ENCODE results near the gene DNAH8.

The DNAH8 gene

DNA sequence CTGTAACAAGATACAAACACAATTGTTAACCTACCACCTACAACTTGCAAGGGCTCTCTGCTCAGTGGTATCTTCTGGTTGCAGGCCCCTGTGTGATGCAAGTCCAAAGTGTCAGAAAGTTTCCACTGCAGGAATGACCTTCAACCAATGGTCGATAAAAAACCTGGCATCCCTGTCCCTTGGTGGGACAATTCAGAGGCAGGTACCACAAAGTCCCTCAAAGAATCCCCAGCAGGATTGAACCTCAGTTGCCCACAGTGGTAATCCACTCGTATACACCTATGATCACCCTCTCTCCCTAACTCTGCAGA, 28.1 kb upstream of the DNAH8 start:
- H3K79me2 ChIP-seq (ENCODE audit: insufficient read depth, low read depth) = peaks cover 17% of the 10 kb centered on the region
- H3K4me1 ChIP-seq (ENCODE audit: low read depth, poor library complexity, severe bottlenecking) = peaks cover 9% of the 10 kb centered on the region
- H3K36me3 ChIP-seq (ENCODE audit: insufficient read depth) = no peaks in the 10 kb centered on the region
- no peak overlapping the region for H3K4me2 ChIP-seq
- H3K9ac ChIP-seq = no peak overlapping the region
- TF ChIP-seq CTCF (conservative IDR thresholded peaks at IDR 0.05; ENCODE audit: low read depth, low read length) = no peak
- H4K20me1 ChIP-seq (ENCODE audit: insufficient read depth) = no peaks in the 10 kb centered on the region
- no peak overlapping the region for H3K4me3 ChIP-seq (IDR thresholded peaks at IDR 0.05; ENCODE audit: insufficient read depth, low read depth, low read length)
- H3K27me3 ChIP-seq (ENCODE audit: insufficient read depth, low read depth) = no peaks in the 10 kb centered on the region
- no peak overlapping the region for H3K27ac ChIP-seq
- no peak overlapping the region for H2AFZ ChIP-seq (ENCODE audit: low read depth)

DNA sequence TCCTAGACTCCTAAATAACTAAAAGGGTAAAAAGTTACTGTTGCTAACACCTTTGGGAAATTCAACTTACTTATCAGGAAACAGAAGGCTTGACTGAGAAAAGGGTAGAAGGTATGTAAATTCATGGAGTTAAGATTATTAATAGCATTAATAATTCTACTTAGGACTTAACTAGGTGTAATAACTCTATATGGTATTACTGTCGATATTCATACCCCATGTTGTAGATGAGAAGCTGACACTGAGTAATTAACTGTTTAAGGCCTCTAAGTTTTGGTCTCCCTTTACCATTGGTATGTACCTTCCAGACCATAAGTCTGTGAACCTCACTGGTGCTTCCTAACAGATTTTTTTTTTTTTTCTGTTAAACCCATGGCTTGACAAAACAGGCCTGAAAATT, 27.6 kb upstream of the DNAH8 start:
- TF ChIP-seq CTCF (conservative IDR thresholded peaks at IDR 0.05; ENCODE audit: low read depth, low read length) = no peak
- H4K20me1 ChIP-seq (ENCODE audit: insufficient read depth) = no peaks in the 10 kb centered on the region
- H3K4me2 ChIP-seq = no peak overlapping the region
- no peak overlapping the region for H3K9ac ChIP-seq
- no peak overlapping the region for H2AFZ ChIP-seq (ENCODE audit: low read depth)
- peaks cover 9% of the 10 kb centered on the region for H3K4me1 ChIP-seq (ENCODE audit: low read depth, poor library complexity, severe bottlenecking)
- no peaks in the 10 kb centered on the region for H3K27me3 ChIP-seq (ENCODE audit: insufficient read depth, low read depth)
- no peak overlapping the region for H3K4me3 ChIP-seq (IDR thresholded peaks at IDR 0.05; ENCODE audit: insufficient read depth, low read depth, low read length)
- H3K79me2 ChIP-seq (ENCODE audit: insufficient read depth, low read depth) = peaks cover 17% of the 10 kb centered on the region
- no peak overlapping the region for H3K27ac ChIP-seq
- no peaks in the 10 kb centered on the region for H3K36me3 ChIP-seq (ENCODE audit: insufficient read depth)

DNA sequence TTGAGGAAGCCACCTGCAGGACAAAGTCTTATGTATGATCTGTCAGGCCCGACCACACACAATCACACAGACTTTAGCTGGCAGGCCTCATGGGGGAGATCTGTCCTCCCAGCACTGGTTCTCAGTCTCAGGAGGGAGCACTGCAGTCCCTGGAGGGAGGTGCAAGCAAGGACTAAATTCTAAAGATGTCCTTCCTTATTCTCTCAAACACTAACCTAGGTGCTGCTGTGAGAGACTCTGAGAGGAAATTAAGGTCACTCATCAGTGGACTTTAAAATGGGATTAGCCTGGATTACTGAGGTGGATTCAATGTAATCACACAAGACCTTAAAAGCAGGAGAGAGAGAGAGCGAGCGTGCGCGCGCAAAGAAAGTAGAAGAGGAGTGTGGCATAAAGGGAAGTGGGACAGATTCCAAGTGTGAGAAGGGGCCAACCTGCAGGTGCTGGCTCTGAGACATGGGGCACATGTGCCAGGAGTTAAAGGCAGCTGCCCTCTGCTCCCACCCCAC, 26.5 kb upstream of the DNAH8 start:
- Histone ChIP-seq H3K4me2 (no peak overlapping the region), H3K27ac (no peak overlapping the region), H3K4me3 (IDR thresholded peaks at IDR 0.05; ENCODE audit: insufficient read depth, low read depth, low read length) (no peak overlapping the region), H3K9ac (no peak overlapping the region), H4K20me1 (ENCODE audit: insufficient read depth) (no peaks in the 10 kb centered on the region), H3K4me1 (ENCODE audit: low read depth, poor library complexity, severe bottlenecking) (peaks cover 9% of the 10 kb centered on the region), H3K36me3 (ENCODE audit: insufficient read depth) (no peaks in the 10 kb centered on the region), H3K27me3 (ENCODE audit: insufficient read depth, low read depth) (no peaks in the 10 kb centered on the region), H2AFZ (ENCODE audit: low read depth) (no peak overlapping the region), H3K79me2 (ENCODE audit: insufficient read depth, low read depth) (peaks cover 17% of the 10 kb centered on the region)
- TF ChIP-seq CTCF (conservative IDR thresholded peaks at IDR 0.05; ENCODE audit: low read depth, low read length) = no peak

DNA sequence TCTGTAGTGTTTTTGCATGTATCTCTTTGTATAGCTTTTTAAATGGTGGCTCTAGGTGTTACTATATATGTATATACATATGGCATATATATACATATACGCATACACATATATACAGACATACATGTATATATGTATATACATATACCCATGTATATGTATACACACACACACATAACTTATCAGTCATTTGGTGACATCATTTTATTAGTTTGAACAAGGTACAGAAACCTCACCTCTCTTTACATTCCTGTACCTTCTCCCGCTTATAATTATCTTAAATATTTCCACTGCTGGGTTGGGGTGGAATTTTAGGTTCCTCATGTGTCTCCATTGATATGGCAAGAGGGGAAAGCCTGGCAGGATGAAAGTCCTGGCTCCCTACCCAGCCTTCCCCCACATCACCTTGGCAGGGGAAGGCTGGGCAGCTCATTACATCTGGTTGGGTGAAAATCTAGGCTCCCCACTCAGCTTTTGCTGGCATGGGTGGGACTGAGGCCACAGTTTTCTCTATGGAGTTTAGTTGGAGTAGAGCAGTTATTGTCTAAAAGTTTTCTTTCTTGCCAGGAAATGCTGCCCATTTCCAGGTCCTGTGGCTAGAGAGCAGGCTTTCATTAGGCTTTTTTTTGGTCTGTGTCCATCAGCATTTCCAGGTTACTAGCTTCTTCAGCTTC, 19.7 kb upstream of the DNAH8 start:
- Histone ChIP-seq H3K4me1 (ENCODE audit: low read depth, poor library complexity, severe bottlenecking) (no peaks in the 10 kb centered on the region), H3K79me2 (ENCODE audit: insufficient read depth, low read depth) (peaks cover 42% of the 10 kb centered on the region), H3K27me3 (ENCODE audit: insufficient read depth, low read depth) (no peaks in the 10 kb centered on the region), H2AFZ (ENCODE audit: low read depth) (no peak overlapping the region), H3K4me2 (no peak overlapping the region), H3K27ac (no peak overlapping the region), H3K9ac (no peak overlapping the region), H3K4me3 (IDR thresholded peaks at IDR 0.05; ENCODE audit: insufficient read depth, low read depth, low read length) (no peak overlapping the region), H3K36me3 (ENCODE audit: insufficient read depth) (no peaks in the 10 kb centered on the region), H4K20me1 (ENCODE audit: insufficient read depth) (0 out of 2 replicates have a peak, but pooled peaks cover 6% of the 10 kb centered on the region)
- TF ChIP-seq CTCF (conservative IDR thresholded peaks at IDR 0.05; ENCODE audit: low read depth, low read length) = no peak

Measured in KMS-11 (cell line).